ENCODE data around the gene DCDC2.
"Not testable (repeated sequence)": the region's sequence is repeated elsewhere in the genome, so short reads cannot be mapped to it uniquely, and the experiment has no call there.

DCDC2 gene

GRCh38 chr6:24255676-24256075 is 102.2 kb downstream of the DCDC2 start:
- DNase-seq: no peak

GRCh38 chr6:24253360-24253759 is 104.5 kb downstream of the DCDC2 start:
- no peak for DNase-seq

GRCh38 chr6:24252280-24252679 is 105.6 kb downstream of the DCDC2 start:
- no peak for DNase-seq

- no peak for DNase-seq
Observed at GRCh38 chr6:24251339-24251738, 106.5 kb downstream of the DCDC2 start.

GRCh38 chr6:24249926-24250325 is 107.9 kb downstream of the DCDC2 start:
- DNase-seq: no peak

GRCh38 chr6:24245275-24245674 is 112.6 kb downstream of the DCDC2 start:
- DNase-seq: no peak

- DNase-seq: no peak
Observed at GRCh38 chr6:24242924-24243323, 114.9 kb downstream of the DCDC2 start.

GRCh38 chr6:24241779-24242178 is 116.1 kb downstream of the DCDC2 start:
- not testable (repeated sequence) for DNase-seq

- no peak for DNase-seq
Observed at GRCh38 chr6:24240943-24241342, 116.9 kb downstream of the DCDC2 start.

GRCh38 chr6:24240380-24240928 is 117.4 kb downstream of the DCDC2 start:
- DNase-seq: no peak

- DNase-seq: no peak
Observed at GRCh38 chr6:24238700-24239099, 119.2 kb downstream of the DCDC2 start.

GRCh38 chr6:24236779-24237178 is 121.1 kb downstream of the DCDC2 start:
- DNase-seq: not testable (repeated sequence)

GRCh38 chr6:24233813-24234442 is 123.9 kb downstream of the DCDC2 start:
- no peak for DNase-seq

GRCh38 chr6:24231438-24231977 is 126.4 kb downstream of the DCDC2 start:
- DNase-seq: no peak

GRCh38 chr6:24229696-24230405 is 128.0 kb downstream of the DCDC2 start:
- DNase-seq: no peak

- no peak for DNase-seq
Observed at GRCh38 chr6:24228681-24229255, 129.1 kb downstream of the DCDC2 start.

- no peak for DNase-seq
Observed at GRCh38 chr6:24228123-24228522, 129.7 kb downstream of the DCDC2 start.

GRCh38 chr6:24227556-24227955 is 130.3 kb downstream of the DCDC2 start:
- DNase-seq: no peak

GRCh38 chr6:24226541-24226940 is 131.3 kb downstream of the DCDC2 start:
- no peak for DNase-seq

GRCh38 chr6:24225838-24226237 is 132.0 kb downstream of the DCDC2 start:
- DNase-seq: no peak

- no peak for DNase-seq
Observed at GRCh38 chr6:24223115-24223919, 134.5 kb downstream of the DCDC2 start.

GRCh38 chr6:24219670-24220069 is 138.2 kb downstream of the DCDC2 start:
- no peak for DNase-seq

GRCh38 chr6:24214984-24215383 is 142.9 kb downstream of the DCDC2 start:
- no peak for DNase-seq

All from NCI-H1417 treated with DMSO at 0.1 percent for 48 hours (cell line).